Pancreas (tissue), 10 donors: ENCODE data around the gene IGDCC3. TPM values are rescaled to one million over a fixed set of nuclear protein-coding genes. Genes with fewer than 3 reads are reported as not detected.

ENCODE experiments used
- ATAC-seq, 4 donors: fragments of 200-7000 bp; cut with Tn5 transposase; one replicate each; pipeline versions ENCODE4 v1.8.0 to v1.9.1; 2020; ENCODE audit warnings: mild to moderate bottlenecking in 4 of 4, moderate library complexity in 4 of 4
- DNase-seq, 6 donors: peaks; one replicate each; pipeline ENCODE4 v3.0.0-alpha.2; 2020
- FAIRE-seq: peaks from 2 replicates; lab custom pipeline; 2012; peaks lifted over from hg19 to GRCh38; lab: Jason Lieb, UNC
- H3K27ac ChIP-seq, 4 donors: fragments of 200-600 bp; sonication (generic); 1 replicate in 3 of 4; 2 replicates in 1 of 4; pipeline versions ENCODE4 v1.5.0 to v1.8.0; 2020
- H3K27me3 ChIP-seq, 4 donors: fragments of 200-600 bp; one replicate each; pipeline ENCODE4 v1.8.0; 2021
- H3K36me3 ChIP-seq, 3 donors: fragments of 200-600 bp; sonication (generic) in 1 of 3; one replicate each; pipeline versions ENCODE4 v1.5.0 to v1.8.0; 2020 to 2021
- H3K4me1 ChIP-seq, 3 donors: fragments of 200-600 bp; one replicate each; pipeline ENCODE4 v1.8.0; 2021
- H3K4me3 ChIP-seq, 4 donors: fragments of 200-600 bp; sonication (generic) in 2 of 4; one replicate each; pipeline versions ENCODE4 v1.5.0 to v1.8.0; 2020 to 2021
- H3K9me3 ChIP-seq, 4 donors: fragments of 200-600 bp; one replicate each; pipeline ENCODE4 v1.8.0; 2021
- WGBS, 2 donors: extraction: QIAGEN DNeasy Blood & Tissue Kit; methylation state at CpG; one replicate each; pipeline ENCODE4 v1.1.7; 2013; 5-methylcytosine and 5-hydroxymethylcytosine counted together
- intact Hi-C, 3 donors: fragments of 100-400 bp; cut with DNase I; formaldehyde crosslinking; loops; one replicate each; pipeline versions ENCODE4 v1.11.1 to v1.14.2; 2022
- polyA plus RNA-seq, 2 donors: library from polyadenylated mRNA; stranded (reverse); fragments of 200-250 nt; gene quantifications; one replicate each; pipeline ENCODE4 v1.2.3, GENCODE V29; 2013
- total RNA-seq, 6 donors: library from RNA; stranded (reverse); fragmentation: NEBNext Ultra II Directional in 4 of 6; extraction: Animal tissue kit (Norgen Biotek cat#: 25700) in 4 of 6; gene quantifications; one replicate each; pipeline versions ENCODE4 v1.2.1 to v1.2.4, GENCODE V29; 2021 to 2023
- TF ChIP-seq, protein P1 (sequence below), 4 donors: fragments of 200-600 bp; sonication (generic) in 3 of 4; IDR thresholded peaks; one replicate each; pipeline versions ENCODE4 v1.5.0 to v1.8.0; 2021; ENCODE audit warnings: antibody characterized with exemption in 4 of 4
- donor health status: healthy with polysubstance abuse.
- donor health status: DM: no; HTN: no; CAD: no; lungs with moderate emphysema.
- donor health status: DM: no; HTN: no; CAD: no.
- donor health status: control.
- donor health status: control.
- donor health status: Bipolar disorder and iron deficiency.
- donor health status: DM: yes; HTN: yes; CAD: no.
- donor health status: DM: no; HTN: no; CAD: no.
- donor health status: DM: no; HTN: no; CAD: no.
- donor health status: DM: yes; HTN: yes; CAD: no.

IGDCC3 gene
- total and polyA plus RNA-seq, 8 donors = 0.32 TPM; not detected in 7

DNA sequence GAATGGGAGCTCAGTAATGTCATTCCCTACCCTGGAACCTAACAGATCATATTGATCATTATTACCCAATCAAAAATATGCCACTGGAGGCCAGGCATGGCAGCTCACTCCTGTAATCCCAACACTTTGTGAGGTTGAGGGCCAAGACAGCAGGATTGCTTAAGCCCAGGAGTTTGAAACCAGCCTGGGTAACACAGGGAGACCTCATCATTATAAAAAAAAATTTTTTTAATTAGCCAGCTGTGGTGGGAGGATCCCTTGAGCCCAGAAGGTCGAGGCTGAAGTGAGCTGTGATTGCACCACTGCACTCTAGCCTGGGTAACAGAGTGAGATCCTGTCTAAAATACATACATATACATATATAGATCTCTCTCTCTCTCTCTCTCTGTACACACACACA is 34.8 kb upstream of the IGDCC3 start:
- intact Hi-C loops = no loop called here

DNA sequence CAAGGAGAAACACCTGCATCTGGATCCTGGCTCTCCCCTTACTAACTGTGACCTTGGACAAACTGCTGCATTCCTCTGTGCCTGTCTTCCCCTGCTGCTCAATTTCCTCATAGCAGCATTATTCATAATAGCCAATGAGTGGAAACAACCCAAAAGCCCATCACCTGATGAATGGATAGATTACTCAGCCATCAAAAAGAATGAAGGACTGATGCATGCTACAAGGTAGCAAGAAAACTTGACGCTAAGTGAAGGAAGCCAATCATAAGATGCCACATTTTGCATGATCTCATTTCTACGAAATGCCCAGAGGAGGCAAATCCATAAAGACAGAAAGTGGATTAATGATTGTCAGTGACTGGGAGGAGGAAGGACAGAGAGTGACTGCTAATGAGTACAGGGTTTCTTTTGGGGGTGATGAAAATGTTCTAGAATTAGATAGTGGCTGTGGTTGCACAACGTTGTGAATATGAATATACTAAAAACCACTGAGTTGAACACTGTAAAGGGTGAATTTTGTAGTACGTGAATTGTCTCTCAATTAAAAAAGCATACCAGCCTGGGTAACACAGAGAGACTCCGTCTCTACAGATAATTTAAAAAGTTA is 33.8 kb upstream of the IGDCC3 start:
- H3K9me3 ChIP-seq = no peaks in the 10 kb centered on the region
- no peak for DNase-seq
- H3K4me3 ChIP-seq = no peak overlapping the region
- intact Hi-C loops = no loop called here
- H3K27me3 ChIP-seq = no peaks in the 10 kb centered on the region
- peaks cover 0 to 12% (median 7%) of the 10 kb centered on the region in 3 donors for H3K4me1 ChIP-seq
- H3K36me3 ChIP-seq = no peaks in the 10 kb centered on the region
- no peak overlapping the region for H3K27ac ChIP-seq
- WGBS, 2 donors = 61 to 71% methylated on average over 5 of the region's 5 CpGs
- FAIRE-seq = no peak
- TF ChIP-seq, protein P1, sequence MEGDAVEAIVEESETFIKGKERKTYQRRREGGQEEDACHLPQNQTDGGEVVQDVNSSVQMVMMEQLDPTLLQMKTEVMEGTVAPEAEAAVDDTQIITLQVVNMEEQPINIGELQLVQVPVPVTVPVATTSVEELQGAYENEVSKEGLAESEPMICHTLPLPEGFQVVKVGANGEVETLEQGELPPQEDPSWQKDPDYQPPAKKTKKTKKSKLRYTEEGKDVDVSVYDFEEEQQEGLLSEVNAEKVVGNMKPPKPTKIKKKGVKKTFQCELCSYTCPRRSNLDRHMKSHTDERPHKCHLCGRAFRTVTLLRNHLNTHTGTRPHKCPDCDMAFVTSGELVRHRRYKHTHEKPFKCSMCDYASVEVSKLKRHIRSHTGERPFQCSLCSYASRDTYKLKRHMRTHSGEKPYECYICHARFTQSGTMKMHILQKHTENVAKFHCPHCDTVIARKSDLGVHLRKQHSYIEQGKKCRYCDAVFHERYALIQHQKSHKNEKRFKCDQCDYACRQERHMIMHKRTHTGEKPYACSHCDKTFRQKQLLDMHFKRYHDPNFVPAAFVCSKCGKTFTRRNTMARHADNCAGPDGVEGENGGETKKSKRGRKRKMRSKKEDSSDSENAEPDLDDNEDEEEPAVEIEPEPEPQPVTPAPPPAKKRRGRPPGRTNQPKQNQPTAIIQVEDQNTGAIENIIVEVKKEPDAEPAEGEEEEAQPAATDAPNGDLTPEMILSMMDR (IDR thresholded peaks at IDR 0.05) = no peak
- peak in 2 of 4 donors; percentile 9 to 28 for ATAC-seq

More for the DNA sequence above, 34.8 kb upstream of the IGDCC3 start:
- 64 to 66% methylated on average over 1 of the region's 1 CpG for WGBS, 2 donors
- no peak overlapping the region for H3K27ac ChIP-seq
- no peaks in the 10 kb centered on the region for H3K27me3 ChIP-seq
- ATAC-seq (no peak), DNase-seq (no peak), FAIRE-seq (no peak)
- no peak overlapping the region for H3K4me3 ChIP-seq
- H3K36me3 ChIP-seq = no peaks in the 10 kb centered on the region
- TF ChIP-seq, protein P1 (IDR thresholded peaks at IDR 0.05) = no peak
- H3K4me1 ChIP-seq = peaks cover 0 to 12% (median 7%) of the 10 kb centered on the region in 3 donors
- no peaks in the 10 kb centered on the region for H3K9me3 ChIP-seq

DNA sequence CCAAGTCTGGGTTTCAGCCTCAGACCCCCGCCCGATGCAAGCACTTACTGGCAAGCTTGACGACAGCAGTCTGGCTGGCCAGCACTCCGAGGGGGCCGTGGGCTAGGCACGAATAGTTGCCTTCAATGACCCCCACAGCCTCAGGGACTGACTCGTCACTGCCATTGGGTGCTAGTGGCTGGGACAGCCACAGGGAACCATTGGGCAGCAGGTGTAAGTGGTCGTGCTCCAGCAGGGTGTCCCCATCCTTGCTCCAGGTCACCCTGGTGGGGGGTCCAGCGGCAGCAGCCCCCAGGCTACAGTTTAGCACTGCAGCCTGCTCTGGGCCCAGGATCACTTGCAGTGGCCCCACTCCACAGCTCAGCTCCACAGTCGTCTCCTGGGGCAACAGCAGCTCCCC is 33.2 kb upstream of the IGDCC3 start:
- 76 to 85% methylated on average over 7 to 10 of the region's 10 CpGs for WGBS, 2 donors
- DNase-seq (peak in 1 of 6 donors; percentile 48), FAIRE-seq (no peak), ATAC-seq (no peak)
- H3K4me1 ChIP-seq = peaks cover 0 to 12% (median 7%) of the 10 kb centered on the region in 3 donors
- no peak overlapping the region for H3K4me3 ChIP-seq
- H3K27ac ChIP-seq = no peak overlapping the region
- H3K36me3 ChIP-seq = no peaks in the 10 kb centered on the region
- H3K27me3 ChIP-seq = no peaks in the 10 kb centered on the region
- TF ChIP-seq, protein P1 (IDR thresholded peaks at IDR 0.05) = no peak
- no peaks in the 10 kb centered on the region for H3K9me3 ChIP-seq
- intact Hi-C loops = no loop called here

DNA sequence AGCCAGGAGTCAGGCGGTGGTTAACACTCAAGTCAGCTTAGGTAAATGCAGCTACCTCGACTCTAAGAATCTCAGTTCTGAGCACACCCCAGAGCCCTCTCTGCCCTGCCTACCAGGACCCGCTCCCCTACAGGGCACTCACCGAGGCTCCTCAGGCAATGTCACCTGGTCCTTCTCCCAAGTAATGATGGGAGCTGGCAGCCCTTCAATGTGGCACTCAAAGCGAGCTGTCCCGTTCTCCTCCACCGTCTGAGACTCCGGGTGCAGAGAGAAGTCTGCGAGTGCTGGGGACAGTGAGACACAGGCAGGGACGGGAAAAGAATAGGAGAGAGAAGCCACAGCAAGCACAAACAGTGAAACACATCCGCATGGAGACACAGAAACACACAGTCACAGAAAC is 32.2 kb upstream of the IGDCC3 start:
- DNase-seq = peak in 1 of 6 donors; percentile 27
- peak in 1 of 4 donors; percentile 13 for ATAC-seq
- no peaks in the 10 kb centered on the region for H3K27me3 ChIP-seq
- no peak for FAIRE-seq
- H3K9me3 ChIP-seq = no peaks in the 10 kb centered on the region
- TF ChIP-seq, protein P1 (IDR thresholded peaks at IDR 0.05) = no peak
- no peaks in the 10 kb centered on the region for H3K36me3 ChIP-seq
- H3K27ac ChIP-seq = no peak overlapping the region
- H3K4me3 ChIP-seq = no peak overlapping the region
- intact Hi-C loops = no loop called here
- 54 to 59% methylated on average over 11 of the region's 11 CpGs for WGBS, 2 donors
- H3K4me1 ChIP-seq = peaks cover 0 to 11% (median 7%) of the 10 kb centered on the region in 3 donors

DNA sequence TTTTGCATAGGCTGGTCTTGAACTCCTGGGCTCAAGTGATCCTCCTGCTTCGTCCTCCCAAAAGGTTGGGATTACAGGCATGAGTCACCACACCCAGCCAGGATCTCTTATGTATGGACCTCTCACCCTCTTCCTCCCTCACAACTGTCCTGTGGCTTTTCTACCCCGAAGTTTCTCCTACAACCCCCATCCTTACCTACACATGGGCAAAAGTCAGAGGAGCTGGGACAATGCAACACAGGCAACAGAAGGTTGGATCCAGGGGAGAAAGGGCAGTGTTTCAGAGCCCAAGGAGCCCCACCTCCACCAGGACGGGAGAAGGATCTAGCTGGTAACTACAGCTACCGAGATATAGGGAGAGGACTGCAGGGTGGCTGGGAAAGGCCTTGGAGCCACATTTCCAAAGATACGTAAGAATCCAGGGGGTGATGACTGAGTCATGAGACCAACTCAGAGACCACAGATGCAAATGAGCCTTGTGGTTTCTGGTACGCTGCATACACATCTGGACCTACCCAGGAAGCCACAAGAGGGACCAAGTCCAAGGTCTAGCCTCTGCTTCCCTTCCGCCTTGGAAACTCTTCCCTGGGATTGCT is 31.3 kb upstream of the IGDCC3 start:
- DNase-seq = peak in 1 of 6 donors; percentile 1
- H3K27ac ChIP-seq = no peak overlapping the region
- no peak for FAIRE-seq

More for the DNA sequence above, 31.3 kb upstream of the IGDCC3 start:
- ATAC-seq = peak in 2 of 4 donors; percentile 31 to 49
- TF ChIP-seq, protein P1 (IDR thresholded peaks at IDR 0.05) = no peak
- 87 to 92% methylated on average over 7 of the region's 7 CpGs for WGBS, 2 donors
- Histone ChIP-seq H3K27me3 (no peaks in the 10 kb centered on the region), H3K4me3 (no peak overlapping the region), H3K4me1 (peaks cover 0 to 4% (median 0%) of the 10 kb centered on the region in 3 donors), H3K36me3 (no peaks in the 10 kb centered on the region), H3K9me3 (no peaks in the 10 kb centered on the region)
- intact Hi-C loops = no loop called here
